Mucosa of descending colon (tissue), 3 donors: Measurements from ENCODE around the gene KIAA1755. TPM values are rescaled to one million over a fixed set of nuclear protein-coding genes. Genes with fewer than 3 reads are reported as not detected.
"Not testable (repeated sequence)": the region's sequence is repeated elsewhere in the genome, so short reads cannot be mapped to it uniquely, and the experiment has no call there.

Experiments
- ATAC-seq: fragments of 200-7000 bp; cut with Tn5 transposase; one replicate; pipeline ENCODE4 v1.9.1; 2020; ENCODE audit warnings: mild to moderate bottlenecking, moderate library complexity
- DNase-seq, 3 donors: peaks; one replicate each; pipeline ENCODE4 v3.0.0-alpha.2; 2020
- H3K36me3 ChIP-seq: fragments of 200-600 bp; one replicate; pipeline ENCODE4 v1.8.0; 2021; ENCODE audit warnings: low read depth, mild to moderate bottlenecking
- H3K4me1 ChIP-seq: fragments of 200-600 bp; one replicate; pipeline ENCODE4 v1.8.0; 2021; ENCODE audit warnings: low read depth, mild to moderate bottlenecking
- H3K4me3 ChIP-seq: fragments of 200-600 bp; one replicate; pipeline ENCODE4 v1.8.0; 2021; ENCODE audit warnings: mild to moderate bottlenecking
- H3K9me3 ChIP-seq: fragments of 200-600 bp; one replicate; pipeline ENCODE4 v1.8.0; 2021; ENCODE audit warnings: mild to moderate bottlenecking
- CTCF ChIP-seq: fragments of 200-600 bp; IDR thresholded peaks from one replicate; pipeline ENCODE4 v1.8.0; 2022; ENCODE audit warnings: antibody characterized with exemption, mild to moderate bottlenecking
- intact Hi-C, 2 donors: fragments of 100-400 bp; cut with DNase I in 1 of 2; cut with micrococcal nuclease in 1 of 2; formaldehyde crosslinking; loops; one replicate each; pipeline versions ENCODE4 v1.11.0 to v1.11.1; 2022; cut with DNase I, micrococcal nuclease
- total RNA-seq, 3 donors: library from RNA; stranded (reverse); fragmentation: NEBNext Ultra II Directional in 2 of 3; extraction: Animal tissue kit (Norgen Biotek cat#: 25700) in 2 of 3; gene quantifications; one replicate each; pipeline versions ENCODE4 v1.2.1 to v1.2.4, GENCODE V29; 2021 to 2023
- donor health status: DM: no; HTN: no; CAD: no; lungs with moderate emphysema.
- donor health status: DM: no; HTN: no; CAD: no.
- donor health status: DM: no; HTN: yes; CAD: no.

KIAA1755 gene
- total RNA-seq, 3 donors from 2014 or later, result 1.2 to 22.4 (median 3.4) TPM

DNA sequence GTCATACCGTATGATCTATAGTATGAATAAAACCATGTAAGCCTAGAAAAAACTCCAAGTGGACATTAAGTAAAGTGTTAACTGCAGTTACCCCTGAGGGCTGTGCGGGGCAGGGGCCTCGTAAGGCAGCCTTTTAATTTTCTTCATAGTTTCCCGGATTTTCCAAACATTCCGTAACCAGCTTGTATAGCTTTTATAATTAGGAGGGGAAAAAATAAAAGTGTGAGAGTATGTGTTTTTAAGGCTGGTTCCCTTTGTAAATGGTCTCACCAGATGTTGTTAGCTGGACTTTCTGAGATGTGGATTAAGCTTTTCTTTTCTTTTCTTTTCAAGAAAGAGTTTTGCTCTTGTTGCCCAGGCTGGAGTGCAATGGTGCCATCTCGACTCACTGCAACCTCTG lies 7.0 kb downstream of the KIAA1755 start:
- TF ChIP-seq CTCF, result no peak
- Histone ChIP-seq H3K36me3 (no peaks in the 10 kb centered on the region), H3K4me1 (no peaks in the 10 kb centered on the region), H3K4me3 (no peak overlapping the region), H3K9me3 (no peaks in the 10 kb centered on the region)
- ATAC-seq, result no peak
- intact Hi-C loops, result no loop called here
- no peak for DNase-seq

- Histone ChIP-seq H3K4me1 (no peaks in the 10 kb centered on the region), H3K36me3 (no peaks in the 10 kb centered on the region), H3K9me3 (no peaks in the 10 kb centered on the region), H3K4me3 (no peak overlapping the region)
- intact Hi-C loops, result no loop called here
- TF ChIP-seq CTCF, result no peak
- no peak for DNase-seq
- no peak for ATAC-seq
These were observed 7.9 kb downstream of the KIAA1755 start for GRCh38 chr20:38252292-38253288.

- H3K4me1 ChIP-seq, intact Hi-C loops, H3K9me3 ChIP-seq, DNase-seq, H3K36me3 ChIP-seq, ATAC-seq, H3K4me3 ChIP-seq: not testable (repeated sequence)
These were observed 9.1 kb downstream of the KIAA1755 start for GRCh38 chr20:38251441-38251840.

DNA sequence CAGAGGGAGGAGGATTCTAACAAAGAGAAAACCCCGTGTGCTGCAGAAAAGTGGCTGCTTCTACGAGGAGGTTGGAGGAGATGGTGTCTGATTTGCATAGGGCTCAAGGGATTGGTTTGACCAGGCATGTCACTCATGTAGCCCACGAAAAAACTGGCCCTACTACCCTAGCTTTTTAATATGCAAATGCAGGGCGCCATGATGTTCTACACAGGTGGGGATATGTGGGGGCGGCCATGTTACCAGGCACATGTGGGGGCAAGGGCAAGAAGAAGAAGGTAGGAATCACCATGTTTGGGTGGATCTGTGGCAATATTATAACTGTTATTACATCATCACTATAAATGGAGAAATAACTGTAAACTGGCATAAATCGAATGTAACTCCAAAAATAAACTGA lies 9.9 kb downstream of the KIAA1755 start:
- no peaks in the 10 kb centered on the region for H3K36me3 ChIP-seq
- no peak for DNase-seq

GRCh38 chr20:38249536-38250310 lies 10.8 kb downstream of the KIAA1755 start:
- no peak for TF ChIP-seq CTCF
- H3K4me1 ChIP-seq, result no peaks in the 10 kb centered on the region

More for the DNA sequence above, 9.9 kb downstream of the KIAA1755 start:
- intact Hi-C loops, result no loop called here
- ATAC-seq, result no peak
- H3K4me3 ChIP-seq, result no peak overlapping the region
- H3K9me3 ChIP-seq, result no peaks in the 10 kb centered on the region
- no peak for TF ChIP-seq CTCF
- no peaks in the 10 kb centered on the region for H3K4me1 ChIP-seq

GRCh38 chr20:38248133-38248532 lies 12.4 kb downstream of the KIAA1755 start:
- Histone ChIP-seq H3K36me3 (no peaks in the 10 kb centered on the region), H3K9me3 (peaks cover 7% of the 10 kb centered on the region), H3K4me3 (no peak overlapping the region), H3K4me1 (no peaks in the 10 kb centered on the region)
- intact Hi-C loops, result no loop called here
- no peak for DNase-seq
- ATAC-seq, result no peak
- TF ChIP-seq CTCF, result no peak

More at GRCh38 chr20:38249536-38250310, 10.8 kb downstream of the KIAA1755 start:
- H3K4me3 ChIP-seq, result no peak overlapping the region
- DNase-seq, result no peak
- H3K9me3 ChIP-seq, result no peaks in the 10 kb centered on the region
- no peaks in the 10 kb centered on the region for H3K36me3 ChIP-seq
- intact Hi-C loops, result no loop called here
- no peak for ATAC-seq

- H3K4me1 ChIP-seq, H3K4me3 ChIP-seq, ATAC-seq, DNase-seq, H3K36me3 ChIP-seq, intact Hi-C loops: not testable (repeated sequence)
- peaks cover 11% of the 10 kb centered on the region for H3K9me3 ChIP-seq
These were observed 12.8 kb downstream of the KIAA1755 start for GRCh38 chr20:38247725-38248124.
